HG03108 (cell line): ENCODE data around the gene STX3.

Experiments used
- ATAC-seq: cut with Tn5 transposase; IDR thresholded peaks from one replicate; pipeline ENCODE4 v1.9.1; 2021; ENCODE audit warnings: moderate library complexity; ENCODE audit not compliant: unreplicated experiment

Gene STX3

GRCh38 chr11:59754859-59755700 lies at the start of gene STX3:
Gene STX3 (plus strand): TSS chr11:59755376. CDS start chr11:59755606, 230 bp downstream.
- peak; percentile 69 for ATAC-seq

- no peak for ATAC-seq
Measured at GRCh38 chr11:59706518-59707285, 48.5 kb upstream of the STX3 start.

DNA sequence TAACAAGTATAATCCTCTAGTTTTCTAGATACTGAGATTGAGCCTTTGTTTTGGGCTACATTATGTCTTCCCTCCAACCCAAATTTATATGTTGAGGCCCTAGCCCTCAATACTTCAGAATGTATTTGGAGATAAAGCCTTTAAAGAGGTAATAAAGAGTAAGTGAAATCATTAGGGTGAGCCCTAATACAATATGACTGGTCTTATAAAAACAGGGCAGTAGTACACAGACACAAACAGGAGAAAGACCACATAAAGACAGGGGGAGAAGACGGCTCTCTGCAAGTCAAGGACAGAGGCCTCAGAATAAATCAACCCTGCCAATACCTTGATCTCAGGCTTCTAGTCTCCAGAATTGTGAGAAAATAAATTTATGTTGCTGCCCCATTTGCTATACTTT lies 47.8 kb upstream of the STX3 start:
- no peak for ATAC-seq

DNA sequence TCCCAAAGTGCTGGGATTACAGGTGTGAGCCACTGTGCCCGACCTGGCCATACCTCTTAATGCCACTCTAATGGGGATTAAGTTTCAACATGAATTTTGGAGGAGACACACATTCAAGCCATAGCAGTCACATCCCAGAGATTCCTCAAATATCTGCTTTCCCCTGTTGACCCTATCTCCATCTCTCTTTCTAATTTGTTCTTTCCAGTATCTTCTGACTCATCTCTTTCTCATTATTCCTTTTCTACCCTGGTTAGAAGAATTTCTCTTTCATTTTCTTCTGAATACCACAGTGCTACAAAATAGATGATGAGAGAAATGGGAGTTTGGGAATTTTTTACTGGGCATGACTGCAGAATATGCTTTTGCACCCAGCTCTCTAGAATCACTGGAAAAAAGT lies 46.6 kb upstream of the STX3 start:
- ATAC-seq, result no peak

GRCh38 chr11:59710136-59710847 lies 44.9 kb upstream of the STX3 start:
- ATAC-seq, result no peak

DNA sequence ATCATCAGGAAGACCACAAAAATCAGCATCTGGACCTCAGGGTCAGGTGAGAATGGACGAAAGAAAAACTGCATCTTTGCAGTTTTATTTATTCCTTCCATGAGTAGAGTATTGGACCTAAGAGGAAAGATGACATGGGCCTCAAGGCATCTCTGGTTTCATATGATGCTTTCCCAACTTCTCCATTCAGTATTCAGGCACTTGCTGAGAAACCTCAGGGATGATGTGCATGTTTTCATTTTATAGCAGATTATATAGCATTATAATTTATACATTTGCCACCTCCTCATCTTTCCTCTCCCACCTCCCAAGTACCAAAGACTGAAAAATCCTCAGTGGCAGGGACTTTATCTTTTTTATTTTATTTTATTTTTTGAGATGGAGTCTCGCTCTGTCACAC lies 41.4 kb upstream of the STX3 start, which contains the start of gene OR10V1:
OR10V1 (minus strand) TSS at position 101 of the 400 bp plus-strand sequence; CDS start at position 101, 0 bp downstream.
- ATAC-seq, result no peak

GRCh38 chr11:59716051-59716450 lies 39.1 kb upstream of the STX3 start:
- no peak for ATAC-seq

GRCh38 chr11:59719556-59719955 lies 35.6 kb upstream of the STX3 start:
- no peak for ATAC-seq

- no peak for ATAC-seq
Measured at GRCh38 chr11:59724066-59724465, 31.1 kb upstream of the STX3 start.

GRCh38 chr11:59727426-59727825 lies 27.8 kb upstream of the STX3 start:
- no peak for ATAC-seq

DNA sequence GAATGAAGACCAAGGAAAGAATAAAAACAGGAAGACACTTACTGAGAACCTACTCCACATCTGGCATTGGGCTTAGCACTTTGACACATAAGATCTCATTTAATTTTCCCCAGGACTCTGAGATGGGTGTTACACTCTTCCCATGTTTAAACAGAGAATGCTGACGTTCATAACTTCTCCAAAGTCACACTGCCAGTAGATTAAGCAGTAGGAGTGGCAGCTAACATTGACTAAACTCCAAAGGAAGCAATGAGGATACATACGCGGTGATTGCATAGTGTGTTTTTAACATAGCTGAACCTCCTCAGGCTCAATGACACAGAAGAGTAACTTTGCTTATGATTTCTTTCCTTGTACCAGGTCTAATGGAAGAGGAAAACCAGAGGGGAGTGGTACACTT lies 27.0 kb upstream of the STX3 start:
- ATAC-seq, result no peak

- no peak for ATAC-seq
Measured at GRCh38 chr11:59728913-59729312, 26.3 kb upstream of the STX3 start.

- ATAC-seq, result no peak
Measured at GRCh38 chr11:59729834-59730233, 25.3 kb upstream of the STX3 start.

- no peak for ATAC-seq
Measured at GRCh38 chr11:59730896-59731565, 24.1 kb upstream of the STX3 start.

GRCh38 chr11:59746111-59746510 lies 9.1 kb upstream of the STX3 start:
- ATAC-seq, result no peak

- peak; percentile 67 for ATAC-seq
Measured at GRCh38 chr11:59753650-59754493, 1.3 kb upstream of the STX3 start.

DNA sequence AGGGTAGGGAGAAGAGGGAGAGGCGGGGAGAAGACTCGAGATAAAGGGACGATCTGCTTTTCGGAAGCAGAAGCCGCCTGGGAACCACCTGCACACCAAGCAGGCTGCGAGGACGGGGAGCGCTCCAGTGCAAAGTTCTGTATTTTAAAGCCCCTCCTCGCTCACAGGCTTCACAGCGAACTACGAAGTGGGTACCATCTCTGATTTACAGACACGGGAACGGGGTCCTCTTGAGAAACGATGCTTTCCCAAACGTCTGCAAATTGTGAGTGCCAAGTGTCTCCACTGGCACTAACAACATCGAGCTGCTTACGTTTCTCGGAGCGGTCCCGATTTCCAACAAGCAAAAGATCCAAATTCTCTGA lies 700 bp upstream of the STX3 start:
- no peak for ATAC-seq

DNA sequence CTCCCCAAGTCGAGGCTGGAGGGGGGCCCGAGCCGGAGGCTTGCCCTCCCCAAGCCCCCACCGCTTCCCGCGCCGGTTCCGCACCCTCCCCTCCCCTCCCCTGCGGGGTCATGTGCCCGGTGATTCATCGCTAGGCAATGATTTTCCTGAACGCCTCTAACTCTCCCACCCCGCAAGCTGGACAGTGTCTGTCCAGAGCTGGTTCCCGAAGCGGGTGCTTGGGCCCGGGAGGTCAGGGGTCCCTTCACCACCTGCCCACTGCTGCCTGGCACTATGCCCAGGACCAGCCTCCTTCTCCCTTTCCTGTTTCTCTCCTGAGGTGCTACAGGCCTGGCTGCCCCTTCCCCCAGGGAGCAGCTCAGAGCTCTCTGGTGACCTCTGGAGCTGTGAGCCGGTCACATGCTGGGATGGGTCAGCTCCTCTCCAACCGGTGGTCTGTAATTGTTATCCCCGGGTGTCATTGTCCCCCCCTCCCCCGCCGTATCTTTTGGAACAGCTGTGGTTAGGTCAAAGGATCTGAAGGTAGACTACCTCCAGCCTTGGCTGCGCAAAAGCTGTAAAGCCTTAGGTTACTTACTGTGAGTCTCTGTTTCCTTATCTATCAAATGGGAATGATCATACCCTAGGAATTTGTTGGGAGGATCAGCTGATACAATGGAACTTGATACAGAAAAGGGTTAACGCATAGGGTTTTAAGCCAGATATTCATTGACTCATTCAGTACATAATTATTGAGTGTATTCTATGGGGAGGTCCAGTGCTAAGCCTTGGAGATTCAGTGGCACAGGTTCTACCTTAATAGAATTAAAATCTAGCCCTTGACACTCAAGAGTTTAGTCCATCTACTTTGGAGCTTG lies 753 bp downstream of the STX3 start:
- peak; percentile 11 for ATAC-seq

- ATAC-seq, result no peak
Measured at GRCh38 chr11:59756558-59756840, 1.3 kb downstream of the STX3 start.
